ES-I3 (cell line): ENCODE measurements around the gene DMD.

ENCODE experiments used
- H3K36me3 ChIP-seq: 2 replicates; pipeline ENCODE4 v1.6.1; 2013; ENCODE audit warnings: mild to moderate bottlenecking, low read length, control low read depth, moderate library complexity; ENCODE audit not compliant: insufficient read depth
- H3K4me1 ChIP-seq: 2 replicates; pipeline ENCODE4 v1.6.1; 2013; ENCODE audit warnings: mild to moderate bottlenecking, control low read depth, low read length; ENCODE audit not compliant: insufficient read depth
- H3K9ac ChIP-seq: 2 replicates; pipeline ENCODE4 v1.6.1; 2013; ENCODE audit warnings: low read depth, mild to moderate bottlenecking, low read length, moderate library complexity
- H3K9me3 ChIP-seq: 2 replicates; pipeline ENCODE4 v1.6.1; 2013; ENCODE audit warnings: mild to moderate bottlenecking, low read length, moderate library complexity; ENCODE audit not compliant: control insufficient read depth, insufficient read depth

The DMD gene

GRCh38 chrX:31543634-31544033 is 1667.7 kb downstream of the DMD start:
- Histone ChIP-seq H3K4me1 (peaks cover 19% of the 10 kb centered on the region), H3K9ac (no peak overlapping the region), H3K36me3 (no peaks in the 10 kb centered on the region), H3K9me3 (no peaks in the 10 kb centered on the region; the same call in 1 of the 2 replicates)

- no peaks in the 10 kb centered on the region for H3K36me3 ChIP-seq
- peaks cover 19% of the 10 kb centered on the region for H3K4me1 ChIP-seq
- no peak overlapping the region for H3K9ac ChIP-seq
- no peaks in the 10 kb centered on the region; the same call in 1 of the 2 replicates for H3K9me3 ChIP-seq
Measured at GRCh38 chrX:31542566-31542965, 1668.8 kb downstream of the DMD start.

- Histone ChIP-seq H3K4me1 (0 out of 2 replicates have a peak, but pooled peaks cover 4% of the 10 kb centered on the region), H3K9me3 (no peaks in the 10 kb centered on the region; the same call in 1 of the 2 replicates), H3K9ac (no peak overlapping the region), H3K36me3 (no peaks in the 10 kb centered on the region)
Measured at GRCh38 chrX:31540313-31540712, 1671.0 kb downstream of the DMD start.

GRCh38 chrX:31527455-31528126 is 1683.8 kb downstream of the DMD start:
- H3K36me3 ChIP-seq, result no peaks in the 10 kb centered on the region
- H3K9ac ChIP-seq, result no peak overlapping the region
- no peaks in the 10 kb centered on the region for H3K4me1 ChIP-seq
- no peaks in the 10 kb centered on the region for H3K9me3 ChIP-seq

GRCh38 chrX:31523884-31524536 is 1687.3 kb downstream of the DMD start:
- no peaks in the 10 kb centered on the region for H3K4me1 ChIP-seq
- no peaks in the 10 kb centered on the region for H3K9me3 ChIP-seq
- H3K36me3 ChIP-seq, result no peaks in the 10 kb centered on the region
- H3K9ac ChIP-seq, result no peak overlapping the region

GRCh38 chrX:31522760-31523159 is 1688.6 kb downstream of the DMD start:
- H3K9ac ChIP-seq, result no peak overlapping the region
- no peaks in the 10 kb centered on the region for H3K4me1 ChIP-seq
- H3K9me3 ChIP-seq, result no peaks in the 10 kb centered on the region
- H3K36me3 ChIP-seq, result no peaks in the 10 kb centered on the region

- Histone ChIP-seq H3K36me3 (no peaks in the 10 kb centered on the region), H3K9ac (no peak overlapping the region), H3K9me3 (no peaks in the 10 kb centered on the region), H3K4me1 (no peaks in the 10 kb centered on the region)
Measured at GRCh38 chrX:31521941-31522340, 1689.4 kb downstream of the DMD start.

GRCh38 chrX:31516527-31516926 is 1694.8 kb downstream of the DMD start:
- H3K4me1 ChIP-seq, result no peaks in the 10 kb centered on the region
- H3K36me3 ChIP-seq, result no peaks in the 10 kb centered on the region
- H3K9me3 ChIP-seq, result no peaks in the 10 kb centered on the region
- no peak overlapping the region for H3K9ac ChIP-seq

- Histone ChIP-seq H3K4me1 (peaks cover 3% of the 10 kb centered on the region; the same call in 1 of the 2 replicates), H3K9ac (no peak overlapping the region), H3K36me3 (no peaks in the 10 kb centered on the region), H3K9me3 (no peaks in the 10 kb centered on the region)
Measured at GRCh38 chrX:31508338-31508737, 1703.0 kb downstream of the DMD start.

GRCh38 chrX:31506928-31507327 is 1704.4 kb downstream of the DMD start:
- no peaks in the 10 kb centered on the region for H3K36me3 ChIP-seq
- H3K4me1 ChIP-seq, result peaks cover 3% of the 10 kb centered on the region; the same call in 1 of the 2 replicates
- H3K9ac ChIP-seq, result no peak overlapping the region
- no peaks in the 10 kb centered on the region for H3K9me3 ChIP-seq

GRCh38 chrX:31506360-31506759 is 1705.0 kb downstream of the DMD start:
- Histone ChIP-seq H3K9me3 (no peaks in the 10 kb centered on the region), H3K4me1 (peaks cover 3% of the 10 kb centered on the region; the same call in 1 of the 2 replicates), H3K36me3 (no peaks in the 10 kb centered on the region), H3K9ac (no peak overlapping the region)

GRCh38 chrX:31500921-31501320 is 1710.4 kb downstream of the DMD start:
- peaks cover 9% of the 10 kb centered on the region for H3K4me1 ChIP-seq
- no peaks in the 10 kb centered on the region for H3K9me3 ChIP-seq
- H3K9ac ChIP-seq, result no peak overlapping the region
- no peaks in the 10 kb centered on the region for H3K36me3 ChIP-seq

- H3K9ac ChIP-seq, result no peak overlapping the region
- no peaks in the 10 kb centered on the region for H3K36me3 ChIP-seq
- no peaks in the 10 kb centered on the region for H3K9me3 ChIP-seq
- H3K4me1 ChIP-seq, result peaks cover 9% of the 10 kb centered on the region
Measured at GRCh38 chrX:31499109-31499508, 1712.2 kb downstream of the DMD start.

GRCh38 chrX:31497086-31497485 is 1714.3 kb downstream of the DMD start:
- no peaks in the 10 kb centered on the region for H3K9me3 ChIP-seq
- H3K9ac ChIP-seq, result no peak overlapping the region
- peaks cover 9% of the 10 kb centered on the region for H3K4me1 ChIP-seq
- H3K36me3 ChIP-seq, result no peaks in the 10 kb centered on the region

- Histone ChIP-seq H3K9ac (no peak overlapping the region), H3K36me3 (no peaks in the 10 kb centered on the region), H3K9me3 (no peaks in the 10 kb centered on the region), H3K4me1 (no peaks in the 10 kb centered on the region)
Measured at GRCh38 chrX:31487951-31488350, 1723.4 kb downstream of the DMD start.
